Muscle layer of colon (tissue), 2 donors: Measurements from ENCODE around the gene ZNF407.
A peak's percentile ranks its signal among the peaks of the same experiment; 100 is the strongest.

Source experiments
- H3K27ac ChIP-seq: one replicate; pipeline ENCODE4 v1.7.0; 2013; ENCODE audit warnings: low read depth, mild to moderate bottlenecking, low read length, moderate library complexity
- H3K27me3 ChIP-seq, 2 donors: one replicate each; pipeline ENCODE4 v1.7.0; 2013; ENCODE audit warnings: low read length in 2 of 2, mild to moderate bottlenecking in 2 of 2; ENCODE audit not compliant: insufficient read depth in 2 of 2, control insufficient read depth in 1 of 2
- H3K36me3 ChIP-seq: one replicate; pipeline ENCODE4 v1.7.0; 2013; ENCODE audit warnings: mild to moderate bottlenecking, low read length; ENCODE audit not compliant: insufficient read depth
- H3K4me1 ChIP-seq: one replicate; pipeline ENCODE4 v1.7.0; 2013; ENCODE audit warnings: mild to moderate bottlenecking, low read length; ENCODE audit not compliant: insufficient read depth
- H3K4me3 ChIP-seq, 2 donors: one replicate each; pipeline ENCODE4 v1.7.0; 2013; ENCODE audit warnings: low read length in 2 of 2, low read depth in 1 of 2, mild to moderate bottlenecking in 1 of 2, moderate library complexity in 1 of 2
- H3K9ac ChIP-seq: one replicate; pipeline ENCODE4 v1.7.0; 2013; ENCODE audit warnings: low read length
- H3K9me3 ChIP-seq: one replicate; pipeline ENCODE4 v1.7.0; 2013; ENCODE audit warnings: mild to moderate bottlenecking, low read length
- donor health status: abdominal sarcoma.
- donor health status: Adenocarcinoma of cecum.

Gene ZNF407

DNA sequence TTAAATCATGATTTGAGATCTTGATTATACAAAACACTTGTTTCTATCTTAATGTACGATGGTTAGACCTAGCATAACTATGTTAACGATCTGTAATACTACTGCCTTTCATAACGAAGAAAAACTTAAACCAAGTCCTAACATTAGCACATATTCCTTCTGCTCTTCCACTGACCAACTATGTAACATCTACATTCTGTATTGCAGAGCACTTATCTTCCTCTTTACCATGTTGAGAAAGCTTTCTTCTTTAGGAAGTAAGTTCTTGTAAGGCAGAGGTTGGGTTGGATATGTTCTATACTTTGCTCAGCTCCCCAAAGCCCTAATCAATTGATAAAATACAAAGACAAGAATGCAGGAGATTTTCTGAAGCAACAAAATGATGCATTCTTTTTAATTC lies 7.9 kb upstream of the ZNF407 start:
- H3K9ac ChIP-seq, result no peak overlapping the region
- no peaks in the 10 kb centered on the region for H3K27me3 ChIP-seq
- no peak overlapping the region for H3K27ac ChIP-seq
- no peaks in the 10 kb centered on the region for H3K9me3 ChIP-seq
- H3K4me3 ChIP-seq, result no peak overlapping the region
- H3K4me1 ChIP-seq, result no peaks in the 10 kb centered on the region
- peaks cover 5% of the 10 kb centered on the region for H3K36me3 ChIP-seq

GRCh38 chr18:74590671-74591070 lies 7.0 kb upstream of the ZNF407 start:
- H3K9ac ChIP-seq, result no peak overlapping the region
- H3K4me1 ChIP-seq, result peaks cover 7% of the 10 kb centered on the region
- no peak overlapping the region for H3K4me3 ChIP-seq
- H3K27me3 ChIP-seq, result no peaks in the 10 kb centered on the region
- H3K36me3 ChIP-seq, result peaks cover 5% of the 10 kb centered on the region
- no peaks in the 10 kb centered on the region for H3K9me3 ChIP-seq
- no peak overlapping the region for H3K27ac ChIP-seq

DNA sequence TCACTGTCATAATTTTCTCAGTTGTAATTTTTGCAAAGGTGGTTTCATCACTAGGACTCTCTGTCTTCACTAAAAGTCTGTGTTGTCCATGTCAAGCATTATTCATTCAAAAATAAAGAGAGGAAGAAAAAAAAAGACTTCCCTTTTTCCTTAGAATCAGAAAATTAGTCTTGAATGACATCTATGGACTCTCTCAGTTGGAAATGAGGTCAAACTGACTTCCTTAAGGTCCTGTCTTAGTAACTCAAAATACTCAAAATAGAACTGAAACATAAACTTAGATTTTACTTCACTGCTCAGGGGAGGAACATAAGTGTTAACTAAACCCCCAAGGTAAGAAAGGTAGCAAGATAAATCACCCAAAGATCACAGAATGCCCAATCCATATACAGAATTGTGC lies 2.2 kb upstream of the ZNF407 start:
- Histone ChIP-seq H3K4me1 (peaks cover 25% of the 10 kb centered on the region), H3K9ac (no peak overlapping the region)

DNA sequence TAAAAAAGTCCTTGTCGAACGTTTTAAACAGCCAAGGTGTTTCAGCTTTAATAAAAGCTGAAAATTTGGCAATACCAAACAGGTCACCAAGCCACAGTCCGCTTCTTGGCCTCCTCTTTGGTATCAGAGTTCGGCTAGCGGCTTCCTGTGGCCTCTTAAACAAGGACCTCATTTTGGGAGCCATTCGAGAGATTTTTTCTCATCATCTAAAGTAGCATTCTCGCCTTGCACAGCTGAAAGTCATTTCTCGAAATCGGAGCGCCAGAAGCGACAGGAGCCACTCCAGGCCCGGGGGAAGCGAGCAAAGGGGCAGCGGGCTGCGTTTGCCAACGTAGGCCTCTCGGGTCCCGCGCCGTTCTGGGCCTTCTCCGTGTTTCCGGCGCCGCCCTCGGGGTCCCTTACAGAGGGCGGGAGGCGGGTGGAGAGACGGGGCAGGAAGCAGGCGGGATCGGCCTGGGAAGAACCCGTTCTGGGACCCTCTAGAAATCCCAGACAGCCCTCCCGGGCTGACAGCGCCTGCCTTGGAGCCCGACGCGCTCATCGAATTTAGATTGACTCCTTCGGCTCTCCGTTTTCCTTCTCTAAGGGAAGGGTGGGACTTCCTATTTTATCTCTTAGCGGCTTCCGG lies 522 bp upstream of the ZNF407 start:
- Histone ChIP-seq H3K27ac (peak overlapping the region; percentile 98), H3K9me3 (no peaks in the 10 kb centered on the region), H3K36me3 (peaks cover 5% of the 10 kb centered on the region), H3K27me3 (no peaks in the 10 kb centered on the region), H3K4me3 (peak overlapping the region; percentile 76 to 96), H3K9ac (peak overlapping the region; percentile 94), H3K4me1 (peaks cover 25% of the 10 kb centered on the region)

More for the DNA sequence above, 2.2 kb upstream of the ZNF407 start:
- no peak overlapping the region for H3K4me3 ChIP-seq
- H3K27me3 ChIP-seq, result no peaks in the 10 kb centered on the region
- peaks cover 5% of the 10 kb centered on the region for H3K36me3 ChIP-seq
- H3K9me3 ChIP-seq, result no peaks in the 10 kb centered on the region
- no peak overlapping the region for H3K27ac ChIP-seq

- no peaks in the 10 kb centered on the region for H3K9me3 ChIP-seq
These were observed 806 bp downstream of the ZNF407 start for GRCh38 chr18:74598350-74599001.

DNA sequence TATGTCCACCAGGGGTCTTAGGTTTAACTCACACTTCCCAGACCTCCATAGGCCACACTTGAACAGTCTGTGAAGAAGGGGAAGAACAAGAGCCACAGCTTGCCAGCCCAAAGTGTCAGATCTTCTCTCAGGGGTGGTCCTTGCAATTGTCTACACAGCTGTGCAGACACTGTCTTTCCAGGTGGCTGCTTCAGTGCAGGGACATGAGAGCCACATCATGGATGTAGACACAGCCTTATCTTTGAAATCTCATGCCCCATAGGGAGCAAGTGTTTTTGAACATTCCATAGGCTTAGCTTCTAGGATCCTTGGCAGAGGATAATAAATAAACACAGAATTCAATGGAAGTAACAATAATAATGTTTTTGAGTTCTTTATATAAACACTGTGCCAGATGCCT lies 6.7 kb downstream of the ZNF407 start:
- H3K27ac ChIP-seq, result no peak overlapping the region
- no peaks in the 10 kb centered on the region for H3K27me3 ChIP-seq
- H3K9me3 ChIP-seq, result no peaks in the 10 kb centered on the region
- no peak overlapping the region for H3K4me3 ChIP-seq
- H3K36me3 ChIP-seq, result no peaks in the 10 kb centered on the region
- peaks cover 6% of the 10 kb centered on the region for H3K4me1 ChIP-seq
- H3K9ac ChIP-seq, result no peak overlapping the region

More at GRCh38 chr18:74598350-74599001, 806 bp downstream of the ZNF407 start:
- H3K27me3 ChIP-seq, result no peaks in the 10 kb centered on the region
- peak overlapping the region; percentile 98 for H3K27ac ChIP-seq
- H3K36me3 ChIP-seq, result no peaks in the 10 kb centered on the region
- H3K9ac ChIP-seq, result peak overlapping the region; percentile 74
- H3K4me3 ChIP-seq, result peak overlapping the region; percentile 76 to 96
- H3K4me1 ChIP-seq, result peaks cover 25% of the 10 kb centered on the region

GRCh38 chr18:74604774-74605173 lies 7.1 kb downstream of the ZNF407 start:
- no peaks in the 10 kb centered on the region for H3K27me3 ChIP-seq
- no peak overlapping the region for H3K4me3 ChIP-seq
- no peak overlapping the region for H3K9ac ChIP-seq
- H3K4me1 ChIP-seq, result peaks cover 6% of the 10 kb centered on the region
- H3K9me3 ChIP-seq, result no peaks in the 10 kb centered on the region
- no peaks in the 10 kb centered on the region for H3K36me3 ChIP-seq
- H3K27ac ChIP-seq, result no peak overlapping the region

GRCh38 chr18:74608681-74609080 lies 11.0 kb downstream of the ZNF407 start:
- no peak overlapping the region for H3K4me3 ChIP-seq
- H3K27ac ChIP-seq, result no peak overlapping the region
- peaks cover 6% of the 10 kb centered on the region for H3K4me1 ChIP-seq
- H3K9ac ChIP-seq, result no peak overlapping the region
- no peaks in the 10 kb centered on the region for H3K36me3 ChIP-seq
- H3K9me3 ChIP-seq, result no peaks in the 10 kb centered on the region
- no peaks in the 10 kb centered on the region for H3K27me3 ChIP-seq

GRCh38 chr18:74609535-74609934 lies 11.9 kb downstream of the ZNF407 start:
- Histone ChIP-seq H3K4me3 (no peak overlapping the region), H3K9me3 (no peaks in the 10 kb centered on the region), H3K4me1 (peaks cover 6% of the 10 kb centered on the region), H3K27ac (no peak overlapping the region), H3K36me3 (no peaks in the 10 kb centered on the region), H3K9ac (no peak overlapping the region), H3K27me3 (no peaks in the 10 kb centered on the region)

DNA sequence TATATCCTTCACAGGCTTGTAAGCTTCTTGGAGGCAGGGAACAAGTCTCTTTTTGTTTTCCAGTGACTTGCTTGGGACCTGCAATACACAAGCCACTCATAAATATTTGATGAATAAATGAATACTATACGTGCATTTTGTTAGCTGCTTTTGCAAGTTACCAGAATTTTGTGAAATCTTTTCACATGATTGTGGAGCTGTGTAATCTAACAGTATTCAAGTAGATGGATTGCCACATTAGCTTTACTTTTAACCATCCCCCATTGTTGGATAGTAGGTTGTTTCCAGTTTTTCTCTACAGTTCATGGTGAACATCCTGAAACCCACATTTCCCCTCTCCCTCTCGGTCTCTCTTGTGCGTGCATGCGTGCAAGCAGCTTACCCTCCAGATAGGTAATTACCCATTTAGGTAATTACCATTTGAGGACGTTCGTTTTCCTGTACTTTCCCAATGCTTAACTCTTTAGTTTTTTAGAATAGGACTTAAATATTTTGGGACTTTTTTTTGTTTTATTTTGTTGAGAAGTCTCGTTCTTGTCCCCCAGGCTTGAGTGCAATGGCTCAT lies 12.5 kb downstream of the ZNF407 start:
- Histone ChIP-seq H3K9ac (no peak overlapping the region), H3K4me1 (no peaks in the 10 kb centered on the region), H3K4me3 (no peak overlapping the region), H3K36me3 (no peaks in the 10 kb centered on the region), H3K27me3 (no peaks in the 10 kb centered on the region), H3K9me3 (no peaks in the 10 kb centered on the region), H3K27ac (no peak overlapping the region)

DNA sequence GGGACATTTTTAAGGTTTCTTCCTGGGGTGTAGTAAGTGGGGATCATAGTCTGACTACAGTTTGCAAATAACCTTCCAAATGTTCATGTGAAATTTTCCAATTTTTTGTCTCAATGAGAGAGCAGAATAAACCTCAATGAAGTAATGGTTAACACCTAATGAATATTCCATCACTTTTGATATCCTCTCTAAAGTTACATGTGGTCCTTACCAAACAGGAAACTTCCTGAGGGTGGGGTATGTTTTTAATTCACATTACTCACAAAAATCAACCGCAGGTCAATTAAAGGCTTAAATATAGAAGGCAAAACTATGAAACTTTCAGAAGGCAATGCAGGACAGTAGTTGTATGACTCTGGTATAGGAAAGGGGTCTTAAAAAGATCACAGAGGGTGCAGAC lies 13.2 kb downstream of the ZNF407 start:
- H3K9ac ChIP-seq, result no peak overlapping the region
- no peak overlapping the region for H3K4me3 ChIP-seq
- H3K27me3 ChIP-seq, result no peaks in the 10 kb centered on the region
- no peaks in the 10 kb centered on the region for H3K36me3 ChIP-seq
- no peaks in the 10 kb centered on the region for H3K4me1 ChIP-seq
- H3K27ac ChIP-seq, result no peak overlapping the region
- no peaks in the 10 kb centered on the region for H3K9me3 ChIP-seq

- Histone ChIP-seq H3K27me3 (no peaks in the 10 kb centered on the region), H3K4me1 (no peaks in the 10 kb centered on the region), H3K36me3 (no peaks in the 10 kb centered on the region), H3K4me3 (no peak overlapping the region), H3K9me3 (no peaks in the 10 kb centered on the region), H3K27ac (no peak overlapping the region), H3K9ac (no peak overlapping the region)
These were observed 14.1 kb downstream of the ZNF407 start for GRCh38 chr18:74611765-74612164.
